Thymus (tissue), 11 donors: Measurements from ENCODE around the gene ARHGAP32. TPM values are rescaled to one million over a fixed set of nuclear protein-coding genes. Genes with fewer than 3 reads are reported as not detected.
"Not testable (repeated sequence)": the region's sequence is repeated elsewhere in the genome, so short reads cannot be mapped to it uniquely, and the experiment has no call there.

ENCODE experiments used
- DNase-seq, 9 donors: peaks; one replicate each; pipeline ENCODE4 v3.0.0-alpha.2; 2013; ENCODE audit warnings: low spot score in 9 of 9, low read depth in 6 of 9, missing footprints in 1 of 9
- H3K27ac ChIP-seq, 2 donors: one replicate each; pipeline ENCODE4 v1.5.1; 2013; ENCODE audit warnings: control low read depth in 1 of 2, low read depth in 1 of 2, low read length in 1 of 2, mild to moderate bottlenecking in 1 of 2, moderate library complexity in 1 of 2
- H3K27me3 ChIP-seq, 2 donors: one replicate each; pipeline ENCODE4 v1.5.1; 2013; ENCODE audit warnings: low read length in 1 of 2; ENCODE audit not compliant: control insufficient read depth in 2 of 2, insufficient read depth in 1 of 2
- H3K36me3 ChIP-seq, 2 donors: one replicate each; pipeline ENCODE4 v1.5.1; 2013; ENCODE audit warnings: low read length in 1 of 2, mild to moderate bottlenecking in 1 of 2, moderate library complexity in 1 of 2; ENCODE audit not compliant: control insufficient read depth in 2 of 2, insufficient read depth in 2 of 2
- H3K4me1 ChIP-seq, 2 donors: one replicate each; pipeline ENCODE4 v1.5.1; 2013; ENCODE audit warnings: low read length in 2 of 2; ENCODE audit not compliant: control insufficient read depth in 2 of 2, insufficient read depth in 2 of 2
- H3K4me3 ChIP-seq, 2 donors: one replicate each; pipeline ENCODE4 v1.5.1; 2013; ENCODE audit warnings: low read length in 2 of 2, control low read depth in 1 of 2, mild to moderate bottlenecking in 1 of 2
- H3K9me3 ChIP-seq, 2 donors: one replicate each; pipeline ENCODE4 v1.5.1; 2013; ENCODE audit warnings: low read length in 1 of 2, mild to moderate bottlenecking in 1 of 2; ENCODE audit not compliant: control insufficient read depth in 2 of 2, insufficient read depth in 1 of 2
- WGBS: extraction: QIAGEN DNeasy Blood & Tissue Kit; methylation state at CpG from one replicate; pipeline ENCODE4 v1.1.7; 2013; 5-methylcytosine and 5-hydroxymethylcytosine counted together
- polyA plus RNA-seq: library from polyadenylated mRNA; stranded (reverse); fragments of 200-250 nt; gene quantifications from one replicate; pipeline ENCODE4 v1.2.3, GENCODE V29; 2013
- total RNA-seq: library from RNA; stranded (reverse); fragments of 120-200 nt; gene quantifications from one replicate; pipeline ENCODE4 v1.2.4, GENCODE V29; 2013
- donor health status: healthy.

Gene ARHGAP32
- total and polyA plus RNA-seq, 2 donors: 3.5 to 9.9 TPM

DNA sequence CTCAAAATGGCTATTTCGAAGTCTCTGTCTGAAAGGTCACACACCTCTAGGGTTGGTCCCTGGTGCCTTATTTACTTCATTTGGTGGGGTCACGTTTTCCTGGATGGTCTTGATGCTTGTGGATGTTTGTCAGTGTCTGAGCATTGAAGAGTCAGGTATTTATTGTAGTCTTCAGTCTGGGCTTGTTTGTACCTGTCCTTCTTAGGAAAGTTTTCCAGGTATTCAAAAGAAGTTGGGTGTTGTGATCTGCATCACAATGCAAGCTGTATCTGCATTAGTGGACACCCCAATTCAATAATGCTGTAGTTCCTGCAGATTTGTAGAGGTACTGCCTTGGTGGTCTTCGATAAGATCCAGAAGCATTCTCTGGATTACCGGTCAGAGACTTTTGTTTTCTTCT is 186.0 kb downstream of the ARHGAP32 start:
- no peaks in the 10 kb centered on the region for H3K4me1 ChIP-seq
- 96% methylated on average over 4 of the region's 4 CpGs for WGBS
- DNase-seq: no peak
- no peak overlapping the region for H3K4me3 ChIP-seq
- peaks cover 0 to 3% of the 10 kb centered on the region in 2 donors for H3K9me3 ChIP-seq
- no peaks in the 10 kb centered on the region for H3K36me3 ChIP-seq
- no peak overlapping the region for H3K27ac ChIP-seq
- H3K27me3 ChIP-seq: no peaks in the 10 kb centered on the region

DNA sequence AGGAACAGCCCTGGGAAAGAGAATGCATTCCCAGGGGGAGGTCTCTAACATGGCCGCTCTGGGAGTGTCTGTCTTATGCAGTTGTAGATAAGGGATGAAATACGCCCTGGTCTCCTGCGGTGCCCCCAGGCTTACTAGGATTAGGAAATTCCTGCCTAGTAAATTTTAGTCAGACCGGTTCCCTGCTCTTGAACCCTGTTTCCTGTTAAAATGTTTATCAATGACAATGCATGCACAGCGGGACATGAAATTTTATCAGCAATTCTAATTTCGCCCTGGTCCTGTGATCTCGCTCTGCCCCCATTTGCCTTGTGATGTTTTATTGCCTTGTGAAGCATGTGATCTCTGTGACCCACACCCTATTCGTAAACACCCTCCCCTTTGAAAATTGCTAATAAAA is 193.0 kb downstream of the ARHGAP32 start:
- not testable (repeated sequence) for DNase-seq, H3K4me1 ChIP-seq, H3K27ac ChIP-seq, H3K36me3 ChIP-seq, H3K27me3 ChIP-seq, H3K9me3 ChIP-seq, H3K4me3 ChIP-seq
- WGBS: 98% methylated on average over 8 of the region's 8 CpGs

GRCh38 chr11:128988242-128988970 is 203.7 kb downstream of the ARHGAP32 start:
- Histone ChIP-seq H3K27me3 (no peaks in the 10 kb centered on the region), H3K27ac (no peak overlapping the region), H3K4me3 (no peak overlapping the region), H3K36me3 (peaks cover 2 to 5% of the 10 kb centered on the region in 2 donors), H3K9me3 (no peaks in the 10 kb centered on the region), H3K4me1 (no peaks in the 10 kb centered on the region)
- DNase-seq: no peak

GRCh38 chr11:128985880-128986279 is 206.2 kb downstream of the ARHGAP32 start:
- no peak overlapping the region for H3K27ac ChIP-seq
- no peaks in the 10 kb centered on the region for H3K4me1 ChIP-seq
- WGBS: 90% methylated on average over 5 of the region's 5 CpGs
- H3K9me3 ChIP-seq: no peaks in the 10 kb centered on the region
- peaks cover 8 to 10% of the 10 kb centered on the region in 2 donors for H3K36me3 ChIP-seq
- H3K27me3 ChIP-seq: no peaks in the 10 kb centered on the region
- H3K4me3 ChIP-seq: no peak overlapping the region
- DNase-seq: no peak

- Histone ChIP-seq H3K36me3 (peaks cover 15 to 20% of the 10 kb centered on the region in 2 donors), H3K27me3 (no peaks in the 10 kb centered on the region), H3K9me3 (no peaks in the 10 kb centered on the region), H3K4me3 (no peak overlapping the region), H3K27ac (no peak overlapping the region), H3K4me1 (no peaks in the 10 kb centered on the region)
- 98% methylated on average over 8 of the region's 8 CpGs for WGBS
- no peak for DNase-seq
These were observed 209.1 kb downstream of the ARHGAP32 start for GRCh38 chr11:128983023-128983422.

- DNase-seq: no peak
- 94% methylated on average over 7 of the region's 7 CpGs for WGBS
- H3K4me1 ChIP-seq: no peaks in the 10 kb centered on the region
- H3K4me3 ChIP-seq: no peak overlapping the region
- H3K27ac ChIP-seq: no peak overlapping the region
- no peaks in the 10 kb centered on the region for H3K9me3 ChIP-seq
- H3K27me3 ChIP-seq: no peaks in the 10 kb centered on the region
- H3K36me3 ChIP-seq: peaks cover 23 to 33% of the 10 kb centered on the region in 2 donors
These were observed 210.9 kb downstream of the ARHGAP32 start for GRCh38 chr11:128981254-128981653.

DNA sequence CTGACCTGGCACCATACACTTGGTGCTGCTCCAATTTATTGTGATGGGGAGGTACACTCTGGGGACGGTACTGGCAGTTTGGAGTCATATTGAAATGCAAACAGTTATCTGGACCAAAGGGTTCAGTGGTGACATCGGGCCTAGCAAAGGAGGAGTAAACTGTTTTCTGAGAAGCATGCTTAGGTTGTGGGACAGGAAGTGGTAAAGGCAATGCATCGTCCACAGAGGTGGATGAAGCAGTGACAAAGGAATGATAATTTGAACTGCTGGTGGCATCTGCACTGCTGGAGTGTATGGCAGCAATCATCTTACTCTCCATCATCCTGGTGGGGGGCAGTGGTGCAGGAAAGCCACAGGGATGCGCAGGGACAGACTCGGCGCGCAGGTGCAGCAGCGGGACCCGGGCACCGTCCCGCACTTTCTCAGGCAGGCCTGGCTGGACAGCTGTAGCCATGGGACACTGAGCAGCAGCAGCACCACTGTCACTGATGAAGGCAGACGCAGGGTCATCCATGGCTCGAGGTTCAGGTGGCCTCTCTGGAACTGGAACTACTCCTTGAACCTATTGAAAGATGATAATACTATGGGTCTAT is 221.4 kb downstream of the ARHGAP32 start:
- peaks cover 0 to 7% of the 10 kb centered on the region in 2 donors for H3K4me1 ChIP-seq
- H3K9me3 ChIP-seq: no peaks in the 10 kb centered on the region
- H3K27me3 ChIP-seq: no peaks in the 10 kb centered on the region
- no peak overlapping the region for H3K27ac ChIP-seq
- no peak for DNase-seq
- 92% methylated on average over 13 of the region's 13 CpGs for WGBS
- H3K4me3 ChIP-seq: no peak overlapping the region
- H3K36me3 ChIP-seq: peaks cover 48 to 60% of the 10 kb centered on the region in 2 donors

DNA sequence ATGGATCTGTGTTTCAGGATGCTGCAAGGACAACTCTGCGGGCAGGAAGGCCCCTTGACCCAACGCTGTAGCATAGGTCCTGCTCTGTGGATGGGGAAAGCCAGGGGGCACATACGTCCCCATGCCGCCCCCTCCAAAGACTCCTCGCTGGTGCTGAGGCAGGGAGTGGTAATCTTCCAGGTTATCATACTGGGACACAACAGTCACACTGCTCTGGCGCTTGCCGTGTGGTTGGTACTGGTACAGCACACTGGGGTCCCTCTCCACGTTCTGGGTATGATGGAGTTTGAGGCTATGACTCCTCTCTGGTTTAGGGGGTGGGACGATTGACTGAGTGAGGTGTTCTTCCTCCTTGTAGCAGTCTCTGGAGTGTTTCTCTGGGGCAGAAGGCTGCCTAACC is 223.2 kb downstream of the ARHGAP32 start:
- peaks cover 43 to 47% of the 10 kb centered on the region in 2 donors for H3K36me3 ChIP-seq

DNA sequence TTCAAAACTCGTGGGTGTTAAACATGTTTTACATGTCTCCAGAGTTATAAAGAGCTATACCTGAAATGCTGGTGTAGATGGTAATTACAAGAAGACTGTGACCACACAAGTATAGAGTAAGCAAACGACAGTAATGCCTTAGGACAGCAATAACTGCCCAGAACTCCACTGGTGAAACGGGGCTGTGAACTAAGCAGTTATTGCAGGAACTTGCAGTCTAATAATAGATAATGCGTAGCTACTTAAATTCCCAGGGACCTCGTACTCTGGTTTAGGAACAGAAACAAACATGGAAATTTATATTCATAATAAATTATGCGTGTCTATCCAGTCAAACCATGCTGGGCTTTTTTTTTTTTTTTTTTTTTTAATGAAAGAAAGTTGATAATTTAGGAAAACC is 224.5 kb downstream of the ARHGAP32 start:
- Histone ChIP-seq H3K36me3 (peaks cover 36 to 37% of the 10 kb centered on the region in 2 donors), H3K27ac (no peak overlapping the region), H3K9me3 (no peaks in the 10 kb centered on the region), H3K4me3 (no peak overlapping the region), H3K4me1 (peaks cover 0 to 13% of the 10 kb centered on the region in 2 donors), H3K27me3 (no peaks in the 10 kb centered on the region)
- DNase-seq: no peak
- 97% methylated on average over 6 of the region's 6 CpGs for WGBS

More for the DNA sequence above, 223.2 kb downstream of the ARHGAP32 start:
- no peaks in the 10 kb centered on the region for H3K27me3 ChIP-seq
- DNase-seq: no peak
- H3K9me3 ChIP-seq: no peaks in the 10 kb centered on the region
- 98% methylated on average over 9 of the region's 9 CpGs for WGBS
- no peak overlapping the region for H3K27ac ChIP-seq
- H3K4me1 ChIP-seq: peaks cover 0 to 13% of the 10 kb centered on the region in 2 donors
- H3K4me3 ChIP-seq: no peak overlapping the region
